ENCODE measurements around the gene FGD1. TPM values are rescaled to one million over a fixed set of nuclear protein-coding genes. Genes with fewer than 3 reads are reported as not detected.

The FGD1 gene
- total and polyA plus RNA-seq, 2 of the 8 experiments (the other 6 are each of a cell fraction or from before 2014, with no cell fraction given) = 6.8 to 34.9 TPM

DNA sequence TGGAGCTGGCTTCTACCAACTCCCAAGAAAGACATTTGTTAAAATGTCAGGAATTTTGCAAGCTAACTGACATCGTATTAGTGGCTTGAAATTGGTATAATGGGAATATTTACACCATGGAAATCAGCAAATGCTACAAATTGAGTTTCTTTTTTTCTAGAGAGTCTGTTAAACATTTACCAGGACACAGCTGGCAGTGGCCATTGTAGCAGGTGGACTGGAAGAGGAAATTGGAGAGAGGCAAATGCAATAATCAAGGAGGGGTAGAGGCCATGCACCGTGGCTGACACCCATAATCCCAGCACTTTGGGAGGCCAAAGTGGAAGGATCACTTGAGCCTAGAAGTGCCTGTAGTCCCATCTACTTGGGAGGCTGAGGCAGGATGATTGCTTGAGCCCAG, 88.8 kb downstream of the FGD1 start (continued):
- TF ChIP-seq, protein P1, sequence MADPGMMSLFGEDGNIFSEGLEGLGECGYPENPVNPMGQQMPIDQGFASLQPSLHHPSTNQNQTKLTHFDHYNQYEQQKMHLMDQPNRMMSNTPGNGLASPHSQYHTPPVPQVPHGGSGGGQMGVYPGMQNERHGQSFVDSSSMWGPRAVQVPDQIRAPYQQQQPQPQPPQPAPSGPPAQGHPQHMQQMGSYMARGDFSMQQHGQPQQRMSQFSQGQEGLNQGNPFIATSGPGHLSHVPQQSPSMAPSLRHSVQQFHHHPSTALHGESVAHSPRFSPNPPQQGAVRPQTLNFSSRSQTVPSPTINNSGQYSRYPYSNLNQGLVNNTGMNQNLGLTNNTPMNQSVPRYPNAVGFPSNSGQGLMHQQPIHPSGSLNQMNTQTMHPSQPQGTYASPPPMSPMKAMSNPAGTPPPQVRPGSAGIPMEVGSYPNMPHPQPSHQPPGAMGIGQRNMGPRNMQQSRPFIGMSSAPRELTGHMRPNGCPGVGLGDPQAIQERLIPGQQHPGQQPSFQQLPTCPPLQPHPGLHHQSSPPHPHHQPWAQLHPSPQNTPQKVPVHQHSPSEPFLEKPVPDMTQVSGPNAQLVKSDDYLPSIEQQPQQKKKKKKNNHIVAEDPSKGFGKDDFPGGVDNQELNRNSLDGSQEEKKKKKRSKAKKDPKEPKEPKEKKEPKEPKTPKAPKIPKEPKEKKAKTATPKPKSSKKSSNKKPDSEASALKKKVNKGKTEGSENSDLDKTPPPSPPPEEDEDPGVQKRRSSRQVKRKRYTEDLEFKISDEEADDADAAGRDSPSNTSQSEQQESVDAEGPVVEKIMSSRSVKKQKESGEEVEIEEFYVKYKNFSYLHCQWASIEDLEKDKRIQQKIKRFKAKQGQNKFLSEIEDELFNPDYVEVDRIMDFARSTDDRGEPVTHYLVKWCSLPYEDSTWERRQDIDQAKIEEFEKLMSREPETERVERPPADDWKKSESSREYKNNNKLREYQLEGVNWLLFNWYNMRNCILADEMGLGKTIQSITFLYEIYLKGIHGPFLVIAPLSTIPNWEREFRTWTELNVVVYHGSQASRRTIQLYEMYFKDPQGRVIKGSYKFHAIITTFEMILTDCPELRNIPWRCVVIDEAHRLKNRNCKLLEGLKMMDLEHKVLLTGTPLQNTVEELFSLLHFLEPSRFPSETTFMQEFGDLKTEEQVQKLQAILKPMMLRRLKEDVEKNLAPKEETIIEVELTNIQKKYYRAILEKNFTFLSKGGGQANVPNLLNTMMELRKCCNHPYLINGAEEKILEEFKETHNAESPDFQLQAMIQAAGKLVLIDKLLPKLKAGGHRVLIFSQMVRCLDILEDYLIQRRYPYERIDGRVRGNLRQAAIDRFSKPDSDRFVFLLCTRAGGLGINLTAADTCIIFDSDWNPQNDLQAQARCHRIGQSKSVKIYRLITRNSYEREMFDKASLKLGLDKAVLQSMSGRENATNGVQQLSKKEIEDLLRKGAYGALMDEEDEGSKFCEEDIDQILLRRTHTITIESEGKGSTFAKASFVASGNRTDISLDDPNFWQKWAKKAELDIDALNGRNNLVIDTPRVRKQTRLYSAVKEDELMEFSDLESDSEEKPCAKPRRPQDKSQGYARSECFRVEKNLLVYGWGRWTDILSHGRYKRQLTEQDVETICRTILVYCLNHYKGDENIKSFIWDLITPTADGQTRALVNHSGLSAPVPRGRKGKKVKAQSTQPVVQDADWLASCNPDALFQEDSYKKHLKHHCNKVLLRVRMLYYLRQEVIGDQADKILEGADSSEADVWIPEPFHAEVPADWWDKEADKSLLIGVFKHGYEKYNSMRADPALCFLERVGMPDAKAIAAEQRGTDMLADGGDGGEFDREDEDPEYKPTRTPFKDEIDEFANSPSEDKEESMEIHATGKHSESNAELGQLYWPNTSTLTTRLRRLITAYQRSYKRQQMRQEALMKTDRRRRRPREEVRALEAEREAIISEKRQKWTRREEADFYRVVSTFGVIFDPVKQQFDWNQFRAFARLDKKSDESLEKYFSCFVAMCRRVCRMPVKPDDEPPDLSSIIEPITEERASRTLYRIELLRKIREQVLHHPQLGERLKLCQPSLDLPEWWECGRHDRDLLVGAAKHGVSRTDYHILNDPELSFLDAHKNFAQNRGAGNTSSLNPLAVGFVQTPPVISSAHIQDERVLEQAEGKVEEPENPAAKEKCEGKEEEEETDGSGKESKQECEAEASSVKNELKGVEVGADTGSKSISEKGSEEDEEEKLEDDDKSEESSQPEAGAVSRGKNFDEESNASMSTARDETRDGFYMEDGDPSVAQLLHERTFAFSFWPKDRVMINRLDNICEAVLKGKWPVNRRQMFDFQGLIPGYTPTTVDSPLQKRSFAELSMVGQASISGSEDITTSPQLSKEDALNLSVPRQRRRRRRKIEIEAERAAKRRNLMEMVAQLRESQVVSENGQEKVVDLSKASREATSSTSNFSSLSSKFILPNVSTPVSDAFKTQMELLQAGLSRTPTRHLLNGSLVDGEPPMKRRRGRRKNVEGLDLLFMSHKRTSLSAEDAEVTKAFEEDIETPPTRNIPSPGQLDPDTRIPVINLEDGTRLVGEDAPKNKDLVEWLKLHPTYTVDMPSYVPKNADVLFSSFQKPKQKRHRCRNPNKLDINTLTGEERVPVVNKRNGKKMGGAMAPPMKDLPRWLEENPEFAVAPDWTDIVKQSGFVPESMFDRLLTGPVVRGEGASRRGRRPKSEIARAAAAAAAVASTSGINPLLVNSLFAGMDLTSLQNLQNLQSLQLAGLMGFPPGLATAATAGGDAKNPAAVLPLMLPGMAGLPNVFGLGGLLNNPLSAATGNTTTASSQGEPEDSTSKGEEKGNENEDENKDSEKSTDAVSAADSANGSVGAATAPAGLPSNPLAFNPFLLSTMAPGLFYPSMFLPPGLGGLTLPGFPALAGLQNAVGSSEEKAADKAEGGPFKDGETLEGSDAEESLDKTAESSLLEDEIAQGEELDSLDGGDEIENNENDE (IDR thresholded peaks at IDR 0.05; ENCODE audit: insufficient replicate concordance, low read length) = no peak
- TF ChIP-seq, protein P2, sequence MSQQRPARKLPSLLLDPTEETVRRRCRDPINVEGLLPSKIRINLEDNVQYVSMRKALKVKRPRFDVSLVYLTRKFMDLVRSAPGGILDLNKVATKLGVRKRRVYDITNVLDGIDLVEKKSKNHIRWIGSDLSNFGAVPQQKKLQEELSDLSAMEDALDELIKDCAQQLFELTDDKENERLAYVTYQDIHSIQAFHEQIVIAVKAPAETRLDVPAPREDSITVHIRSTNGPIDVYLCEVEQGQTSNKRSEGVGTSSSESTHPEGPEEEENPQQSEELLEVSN (IDR thresholded peaks at IDR 0.05) = no peak
- TF ChIP-seq SP4 (IDR thresholded peaks at IDR 0.05; ENCODE audit: low read length) (no peak), SP2 (IDR thresholded peaks at IDR 0.05; ENCODE audit: low read length) (no peak), SIX5 (IDR thresholded peaks at IDR 0.05; ENCODE audit: low read depth, low read length) (no peak), ASH2L (IDR thresholded peaks at IDR 0.05; ENCODE audit: low read length) (no peak), EZH2 (IDR thresholded peaks at IDR 0.05; ENCODE audit: low read depth, low read length, severe bottlenecking) (no peak), CEBPB (IDR thresholded peaks at IDR 0.05; ENCODE audit: low read depth, low read length) (no peak), MAFK (IDR thresholded peaks at IDR 0.05; ENCODE audit: low read depth, low read length) (no peak), JUND (IDR thresholded peaks at IDR 0.05; ENCODE audit: low read length) (no peak), RNF2 (IDR thresholded peaks at IDR 0.05; ENCODE audit: borderline replicate concordance, low read depth, low read length, missing control alignments, poor library complexity, severe bottlenecking) (no peak), EGR1 (IDR thresholded peaks at IDR 0.05; ENCODE audit: borderline replicate concordance, low read depth, low read length) (no peak)
